Breast epithelium (tissue), 3 donors: ENCODE measurements around the gene RPUSD1.
"Not testable (repeated sequence)": the region's sequence is repeated elsewhere in the genome, so short reads cannot be mapped to it uniquely, and the experiment has no call there.

Experiments
- CTCF ChIP-seq, 3 donors: fragments of 450-650 bp; IDR thresholded peaks; one replicate each; pipeline ENCODE4 v1.5.1; 2016 to 2017; ENCODE audit warnings: antibody characterized with exemption in 3 of 3, mild to moderate bottlenecking in 3 of 3, moderate library complexity in 3 of 3
- POLR2A ChIP-seq: fragments of 450-650 bp; IDR thresholded peaks from one replicate; pipeline ENCODE4 v1.6.1; 2016; ENCODE audit warnings: antibody characterized with exemption, mild to moderate bottlenecking, moderate library complexity
- POLR2AphosphoS5 ChIP-seq, 3 donors: sonication (generic); formaldehyde crosslinking; IDR thresholded peaks; one replicate each; pipeline ENCODE4 v1.6.1; 2017; ENCODE audit warnings: antibody characterized with exemption in 3 of 3

DNA sequence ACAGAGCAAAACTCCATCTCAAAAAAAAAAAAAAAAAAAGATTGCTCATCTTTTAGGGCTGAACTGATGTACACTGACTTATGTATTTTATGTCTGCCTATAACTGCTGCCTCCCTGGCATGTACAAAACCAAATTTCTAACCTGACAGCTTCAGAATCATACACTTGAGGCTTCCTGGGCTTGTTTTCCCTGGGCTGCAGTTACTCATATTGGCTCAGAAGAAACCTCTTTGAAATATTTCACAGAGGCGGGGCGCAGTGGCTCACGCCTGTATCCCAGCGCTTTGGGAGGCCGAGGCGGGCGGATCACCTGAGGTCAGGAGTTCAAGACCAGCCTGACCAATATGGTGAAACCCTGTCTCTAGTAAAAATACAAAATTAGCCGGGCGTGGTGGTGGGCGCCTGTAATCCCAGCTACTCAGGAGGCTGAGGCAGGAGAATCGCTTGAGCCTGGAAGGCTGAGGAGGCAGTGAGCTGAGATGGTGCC lies 34.0 kb downstream of the RPUSD1 start:
- TF ChIP-seq CTCF (IDR thresholded peaks at IDR 0.05); POLR2AphosphoS5 (IDR thresholded peaks at IDR 0.05); POLR2A: not testable (repeated sequence)
